Panc1 (cell line): ENCODE data around the gene PRICKLE3. TPM values are rescaled to one million over a fixed set of nuclear protein-coding genes. Genes with fewer than 3 reads are reported as not detected.

Source experiments
- ATAC-seq: fragments of 200-7000 bp; cut with Tn5 transposase; 2 replicates; pipeline ENCODE4 v1.9.1; 2020; ENCODE audit warnings: mild to moderate bottlenecking, moderate library complexity
- BruUV-seq: library from RNA; stranded (reverse); fragments of 400-500 nt; replicated peaks from 2 replicates; lab custom pipeline; 2021; lab: Mats Ljungman, UMichigan
- CTCF ChIA-PET: fragments of 300-600 bp; sonication (Branson Sonifier 250); formaldehyde crosslinking; loops from one replicate; lab custom pipeline; 2022; ENCODE audit warnings: antibody characterized with exemption; lab: Charles Lee
- POLR2A ChIA-PET: fragments of 300-600 bp; sonication (Branson Sonifier 250); formaldehyde crosslinking; loops from one replicate; lab custom pipeline; 2022; ENCODE audit warnings: antibody characterized with exemption; lab: Charles Lee
- DNase-seq: peaks from one replicate; pipeline ENCODE4 v3.0.0-alpha.2; 2010; ENCODE audit warnings: low read depth, low spot score
- H3K27ac ChIP-seq: 2 replicates; pipeline ENCODE4 v1.5.1; 2011; ENCODE audit warnings: mild to moderate bottlenecking, low read length, inconsistent platforms
- H3K27me3 ChIP-seq: fragments of 200-500 bp; sonication (Bioruptor generic); 2 replicates; pipeline ENCODE4 v1.6.0; 2014; ENCODE audit warnings: low read length, inconsistent platforms; ENCODE audit not compliant: control insufficient read depth, insufficient read depth
- H3K36me3 ChIP-seq: fragments of 200-500 bp; sonication (Bioruptor generic); 2 replicates; pipeline ENCODE4 v1.5.1; 2014; ENCODE audit warnings: inconsistent platforms, mild to moderate bottlenecking, low read length, moderate library complexity; ENCODE audit not compliant: control insufficient read depth, insufficient read depth
- H3K4me1 ChIP-seq: 2 replicates; pipeline ENCODE4 v1.5.1; 2011; ENCODE audit warnings: inconsistent platforms, mild to moderate bottlenecking, low read length, moderate library complexity; ENCODE audit not compliant: control insufficient read depth, insufficient read depth
- H3K4me3 ChIP-seq, 2 experiments: 2 replicates each; pipeline ENCODE4 v1.5.1; 2011 to 2012; ENCODE audit warnings: low read depth in 2 of 2, low read length in 2 of 2, mild to moderate bottlenecking in 2 of 2, inconsistent platforms in 1 of 2, moderate library complexity in 1 of 2
- H3K9me3 ChIP-seq: fragments of 200-500 bp; sonication (Bioruptor generic); 2 replicates; pipeline ENCODE4 v1.5.1; 2014; ENCODE audit warnings: low read depth, mild to moderate bottlenecking, inconsistent platforms, low read length, moderate library complexity; ENCODE audit not compliant: control insufficient read depth, insufficient read depth
- POLR2AphosphoS5 ChIP-seq: IDR thresholded peaks from 2 replicates; pipeline ENCODE4 v1.6.1; 2012; ENCODE audit warnings: mild to moderate bottlenecking, low read depth, low read length, moderate library complexity
- SIN3A ChIP-seq: IDR thresholded peaks from 2 replicates; pipeline ENCODE4 v1.6.1; 2012; ENCODE audit warnings: low read depth, mild to moderate bottlenecking, low read length, moderate library complexity, borderline replicate concordance; ENCODE audit not compliant: insufficient read depth
- TCF7L2 ChIP-seq: IDR thresholded peaks from 2 replicates; pipeline ENCODE4 v1.6.1; 2011; ENCODE audit warnings: mild to moderate bottlenecking, low read depth, low read length, inconsistent platforms
- in situ Hi-C: cut with HindIII; loops from 2 replicates; pipeline ENCODE4 v1.10.0; 2016; ENCODE audit warnings: low sequenced_read_pairs, low pct_unique_long_range_greater_than_20kb
- intact Hi-C: fragments of 100-400 bp; cut with micrococcal nuclease; formaldehyde crosslinking; loops from one replicate; pipeline ENCODE4 v1.10.0; 2022; ENCODE audit not compliant: unreplicated experiment
- total RNA-seq: library from RNA; stranded (reverse); gene quantifications from one replicate; pipeline ENCODE4 v1.2.1, GENCODE V29; 2021; ENCODE audit not compliant: unreplicated experiment
- TF ChIP-seq, protein P1 (sequence below): fragments of 450-650 bp; IDR thresholded peaks from 2 replicates; pipeline ENCODE4 v1.5.1; 2017; ENCODE audit warnings: mild to moderate bottlenecking
- TF ChIP-seq, protein P2 (sequence below), 2 experiments: IDR thresholded peaks; 2 replicates each; pipeline ENCODE4 v1.6.1; 2011 to 2012; ENCODE audit warnings: low read depth in 2 of 2, control low read depth in 1 of 2, low read length in 1 of 2, mild to moderate bottlenecking in 1 of 2, moderate library complexity in 1 of 2; ENCODE audit not compliant: insufficient read depth in 1 of 2

Gene PRICKLE3
- total RNA-seq, 1 experiment from 2014 or later: 40.1 TPM

DNA sequence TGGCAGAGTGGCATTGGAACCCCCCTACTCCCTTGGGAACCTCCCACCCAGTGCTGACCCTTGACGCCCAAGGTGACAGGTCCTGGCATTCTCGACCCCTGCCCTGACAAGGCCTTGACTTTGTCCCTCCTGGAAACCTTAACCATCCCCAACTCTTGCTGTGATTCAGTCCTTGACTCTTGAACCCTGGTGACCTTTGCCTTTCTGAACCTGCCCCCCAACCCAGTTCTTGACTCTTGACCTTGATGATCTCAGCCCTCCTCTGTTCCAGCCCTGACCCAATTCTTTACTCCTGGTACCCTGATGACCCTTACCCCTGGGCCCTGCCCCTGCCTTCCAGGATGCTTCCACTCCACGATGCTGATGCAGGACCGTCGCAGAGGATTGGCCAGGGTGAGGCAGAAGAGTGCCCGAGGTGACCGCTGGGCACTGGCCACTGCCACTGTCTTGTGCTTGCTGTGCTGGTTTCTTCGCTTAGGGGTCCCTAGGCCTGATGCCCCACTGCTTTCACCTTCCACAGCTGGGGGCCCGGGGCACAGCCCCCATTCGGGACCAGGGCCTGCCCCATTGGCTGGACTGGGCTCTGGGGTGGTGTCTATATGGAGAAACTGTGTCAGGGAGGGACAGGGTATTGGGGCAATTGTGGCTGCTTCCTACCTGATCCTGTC lies 45.3 kb upstream of the PRICKLE3 start:
- intact Hi-C loops: no loop called here
- H3K9me3 ChIP-seq: no peaks in the 10 kb centered on the region
- TF ChIP-seq, protein P1, sequence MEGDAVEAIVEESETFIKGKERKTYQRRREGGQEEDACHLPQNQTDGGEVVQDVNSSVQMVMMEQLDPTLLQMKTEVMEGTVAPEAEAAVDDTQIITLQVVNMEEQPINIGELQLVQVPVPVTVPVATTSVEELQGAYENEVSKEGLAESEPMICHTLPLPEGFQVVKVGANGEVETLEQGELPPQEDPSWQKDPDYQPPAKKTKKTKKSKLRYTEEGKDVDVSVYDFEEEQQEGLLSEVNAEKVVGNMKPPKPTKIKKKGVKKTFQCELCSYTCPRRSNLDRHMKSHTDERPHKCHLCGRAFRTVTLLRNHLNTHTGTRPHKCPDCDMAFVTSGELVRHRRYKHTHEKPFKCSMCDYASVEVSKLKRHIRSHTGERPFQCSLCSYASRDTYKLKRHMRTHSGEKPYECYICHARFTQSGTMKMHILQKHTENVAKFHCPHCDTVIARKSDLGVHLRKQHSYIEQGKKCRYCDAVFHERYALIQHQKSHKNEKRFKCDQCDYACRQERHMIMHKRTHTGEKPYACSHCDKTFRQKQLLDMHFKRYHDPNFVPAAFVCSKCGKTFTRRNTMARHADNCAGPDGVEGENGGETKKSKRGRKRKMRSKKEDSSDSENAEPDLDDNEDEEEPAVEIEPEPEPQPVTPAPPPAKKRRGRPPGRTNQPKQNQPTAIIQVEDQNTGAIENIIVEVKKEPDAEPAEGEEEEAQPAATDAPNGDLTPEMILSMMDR: no peak
- TF ChIP-seq POLR2AphosphoS5 (no peak), TCF7L2 (no peak), SIN3A (no peak)
- TF ChIP-seq, protein P2, sequence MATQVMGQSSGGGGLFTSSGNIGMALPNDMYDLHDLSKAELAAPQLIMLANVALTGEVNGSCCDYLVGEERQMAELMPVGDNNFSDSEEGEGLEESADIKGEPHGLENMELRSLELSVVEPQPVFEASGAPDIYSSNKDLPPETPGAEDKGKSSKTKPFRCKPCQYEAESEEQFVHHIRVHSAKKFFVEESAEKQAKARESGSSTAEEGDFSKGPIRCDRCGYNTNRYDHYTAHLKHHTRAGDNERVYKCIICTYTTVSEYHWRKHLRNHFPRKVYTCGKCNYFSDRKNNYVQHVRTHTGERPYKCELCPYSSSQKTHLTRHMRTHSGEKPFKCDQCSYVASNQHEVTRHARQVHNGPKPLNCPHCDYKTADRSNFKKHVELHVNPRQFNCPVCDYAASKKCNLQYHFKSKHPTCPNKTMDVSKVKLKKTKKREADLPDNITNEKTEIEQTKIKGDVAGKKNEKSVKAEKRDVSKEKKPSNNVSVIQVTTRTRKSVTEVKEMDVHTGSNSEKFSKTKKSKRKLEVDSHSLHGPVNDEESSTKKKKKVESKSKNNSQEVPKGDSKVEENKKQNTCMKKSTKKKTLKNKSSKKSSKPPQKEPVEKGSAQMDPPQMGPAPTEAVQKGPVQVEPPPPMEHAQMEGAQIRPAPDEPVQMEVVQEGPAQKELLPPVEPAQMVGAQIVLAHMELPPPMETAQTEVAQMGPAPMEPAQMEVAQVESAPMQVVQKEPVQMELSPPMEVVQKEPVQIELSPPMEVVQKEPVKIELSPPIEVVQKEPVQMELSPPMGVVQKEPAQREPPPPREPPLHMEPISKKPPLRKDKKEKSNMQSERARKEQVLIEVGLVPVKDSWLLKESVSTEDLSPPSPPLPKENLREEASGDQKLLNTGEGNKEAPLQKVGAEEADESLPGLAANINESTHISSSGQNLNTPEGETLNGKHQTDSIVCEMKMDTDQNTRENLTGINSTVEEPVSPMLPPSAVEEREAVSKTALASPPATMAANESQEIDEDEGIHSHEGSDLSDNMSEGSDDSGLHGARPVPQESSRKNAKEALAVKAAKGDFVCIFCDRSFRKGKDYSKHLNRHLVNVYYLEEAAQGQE (IDR thresholded peaks at IDR 0.05; ENCODE audit: insufficient read depth in 1 of 2, low read depth in 2 of 2, low read length in 1 of 2): no peak
- no peaks in the 10 kb centered on the region for H3K4me1 ChIP-seq
- DNase-seq (no peak), ATAC-seq (no peak)
- BruUV-seq: no TSS peak
- H3K27me3 ChIP-seq: no peaks in the 10 kb centered on the region
- no peak overlapping the region for H3K4me3 ChIP-seq
- no peaks in the 10 kb centered on the region for H3K36me3 ChIP-seq
- ChIA-PET POLR2A (no interaction called here), CTCF (no interaction called here)
- H3K27ac ChIP-seq: no peak overlapping the region
- in situ Hi-C loops: no loop called here

DNA sequence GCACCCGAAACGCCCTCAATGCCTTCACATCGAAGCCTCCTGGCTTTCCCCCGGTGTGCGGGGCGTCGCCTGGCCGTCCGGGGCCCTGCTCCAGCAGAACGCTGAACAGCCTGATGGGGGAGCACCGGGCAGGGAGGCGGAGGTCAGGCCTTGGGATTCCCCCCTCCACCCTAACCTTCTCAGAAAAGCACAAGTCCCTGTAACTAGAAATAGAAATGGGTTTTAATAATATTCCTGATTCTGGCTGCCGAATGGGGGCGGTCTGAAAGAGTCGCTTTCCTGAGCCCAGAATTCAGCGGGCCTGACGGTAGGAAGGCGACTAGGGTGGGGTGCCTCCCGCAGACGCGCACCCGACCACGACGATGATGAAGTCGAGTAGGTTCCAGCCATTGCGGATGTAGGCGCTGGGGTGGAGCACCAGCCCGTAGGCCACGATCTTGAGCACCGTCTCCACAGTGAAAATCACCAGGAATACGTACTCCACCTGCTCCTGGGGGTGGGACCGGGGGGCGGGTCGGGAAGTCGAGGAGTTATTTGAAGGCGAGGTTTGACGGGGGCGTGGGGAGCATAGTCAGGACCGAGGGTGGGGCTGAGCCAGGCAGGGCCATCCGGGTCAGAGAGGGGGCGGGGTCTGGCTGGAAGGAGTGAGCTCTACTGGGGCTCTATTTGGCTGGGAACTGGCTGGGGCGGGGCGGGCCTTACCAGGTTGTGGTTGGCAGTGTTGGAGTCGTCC lies 44.5 kb upstream of the PRICKLE3 start:
- ChIA-PET POLR2A (no interaction called here), CTCF (no interaction called here)
- Histone ChIP-seq H3K4me1 (no peaks in the 10 kb centered on the region), H3K27me3 (no peaks in the 10 kb centered on the region), H3K27ac (no peak overlapping the region), H3K36me3 (no peaks in the 10 kb centered on the region), H3K9me3 (no peaks in the 10 kb centered on the region), H3K4me3 (no peak overlapping the region)
- no peak for ATAC-seq
- intact Hi-C loops: no loop called here
- in situ Hi-C loops: no loop called here
- TF ChIP-seq POLR2AphosphoS5 (no peak), TCF7L2 (no peak), SIN3A (no peak)
- TF ChIP-seq, protein P2 (IDR thresholded peaks at IDR 0.05; ENCODE audit: insufficient read depth in 1 of 2, low read depth in 2 of 2, low read length in 1 of 2): no peak
- TF ChIP-seq, protein P1: no peak
- no TSS peak for BruUV-seq
- DNase-seq: no peak
